GM12878 (cell line): ENCODE results near the gene MGAT5. TPM values are rescaled to one million over a fixed set of nuclear protein-coding genes. Genes with fewer than 3 reads are reported as not detected.

ENCODE experiments used
- ATAC-seq: fragments of 200-7000 bp; cut with Tn5 transposase; 3 replicates; pipeline ENCODE4 v1.9.1; 2020; ENCODE audit warnings: mild to moderate bottlenecking, moderate library complexity
- BruUV-seq: library from RNA; stranded (reverse); fragments of 400-500 nt; replicated peaks from 2 replicates; lab custom pipeline; 2021; lab: Mats Ljungman, UMichigan
- CTCF ChIA-PET: fragments of 300-600 bp; sonication (Branson Sonifier 250); formaldehyde crosslinking; extraction: SDS; loops from one replicate; lab custom pipeline; 2021; ENCODE audit warnings: inconsistent platforms; lab: Yijun Ruan, JAX
- POLR2A ChIA-PET: fragments of 350-600 bp; formaldehyde crosslinking; extraction: SDS; loops from one replicate; lab custom pipeline; 2021; ENCODE audit warnings: inconsistent platforms; lab: Charles Lee
- RAD21 ChIA-PET: fragments of 300-600 bp; sonication (Branson Sonifier 250); formaldehyde crosslinking; loops from one replicate; lab custom pipeline; 2023; ENCODE audit warnings: antibody characterized with exemption; ENCODE audit not compliant: unreplicated experiment; lab: Charles Lee
- SMC1A ChIA-PET: fragments of 300-600 bp; sonication (Branson Sonifier 250); formaldehyde crosslinking; loops from one replicate; lab custom pipeline; 2023; ENCODE audit not compliant: unreplicated experiment, uncharacterized antibody; lab: Charles Lee
- DNase-seq: peaks from one replicate; pipeline ENCODE4 v3.0.0-alpha.2; 2011; ENCODE audit warnings: low read depth, low spot score
- FAIRE-seq: peaks from 3 replicates; lab custom pipeline; 2011; peaks lifted over from hg19 to GRCh38; lab: Jason Lieb, UNC
- H2AFZ ChIP-seq: 2 replicates; pipeline ENCODE4 v1.6.0; 2011; ENCODE audit warnings: low read depth, low read length, control low read depth; ENCODE audit not compliant: control insufficient read depth
- H3K27ac ChIP-seq: 2 replicates; pipeline ENCODE4 v1.5.1; 2011; ENCODE audit warnings: control low read depth; ENCODE audit not compliant: control insufficient read depth, insufficient read depth
- H3K27me3 ChIP-seq, 2 experiments: replicated peaks in 1 of 2; 2 replicates each; pipeline versions ENCODE4 v1.6.0 to v1.6.1; 2011; ENCODE audit warnings: low read length in 1 of 2; ENCODE audit not compliant: control insufficient read depth in 2 of 2, insufficient read depth in 2 of 2
- H3K36me3 ChIP-seq, 2 experiments: 2 replicates each; pipeline ENCODE4 v1.5.1; 2011; ENCODE audit warnings: low read length in 1 of 2; ENCODE audit not compliant: control insufficient read depth in 2 of 2, insufficient read depth in 2 of 2
- H3K4me1 ChIP-seq: 2 replicates; pipeline ENCODE4 v1.6.1; 2011; ENCODE audit warnings: mild to moderate bottlenecking, low read length, moderate library complexity, mixed read lengths; ENCODE audit not compliant: control insufficient read depth, insufficient read depth
- H3K4me2 ChIP-seq: 2 replicates; pipeline ENCODE4 v1.6.0; 2011; ENCODE audit warnings: control low read depth; ENCODE audit not compliant: control insufficient read depth, insufficient read depth
- H3K4me3 ChIP-seq: fragments of 200-600 bp; sonication (generic); 2 replicates; pipeline ENCODE4 v1.5.1; 2016
- H3K79me2 ChIP-seq: 2 replicates; pipeline ENCODE4 v1.6.0; 2011; ENCODE audit warnings: low read length; ENCODE audit not compliant: control insufficient read depth, insufficient read depth
- H3K9ac ChIP-seq: 2 replicates; pipeline ENCODE4 v1.8.0; 2011; ENCODE audit warnings: low read length, control low read depth, mixed read lengths; ENCODE audit not compliant: control insufficient read depth, insufficient read depth
- H3K9me3 ChIP-seq: replicated peaks from 3 replicates; pipeline ENCODE4 v1.5.1; 2011; ENCODE audit warnings: mild to moderate bottlenecking, low read length; ENCODE audit not compliant: control insufficient read depth, insufficient read depth
- H4K20me1 ChIP-seq: 2 replicates; pipeline ENCODE4 v1.6.0; 2011; ENCODE audit not compliant: control insufficient read depth, insufficient read depth
- CBX3 ChIP-seq: fragments of 200-600 bp; sonication (generic); IDR thresholded peaks from 2 replicates; pipeline ENCODE4 v1.6.1; 2016; ENCODE audit warnings: low read depth, borderline replicate concordance
- CREM ChIP-seq: IDR thresholded peaks from 2 replicates; pipeline ENCODE4 v1.6.1; 2014; ENCODE audit warnings: antibody characterized with exemption, low read depth
- FOXM1 ChIP-seq: IDR thresholded peaks from 2 replicates; pipeline ENCODE4 v1.6.1; 2012; ENCODE audit warnings: low read depth, mild to moderate bottlenecking, inconsistent platforms, low read length, moderate library complexity
- MYB ChIP-seq: fragments of 150-350 bp; IDR thresholded peaks from 2 replicates; pipeline ENCODE4 v1.6.1; 2014; ENCODE audit warnings: mild to moderate bottlenecking, low read depth, low read length, borderline replicate concordance
- RB1 ChIP-seq: fragments of 450-650 bp; formaldehyde crosslinking; IDR thresholded peaks from 2 replicates; pipeline ENCODE4 v1.6.1; 2017; ENCODE audit warnings: mild to moderate bottlenecking, borderline replicate concordance
- SREBF1 ChIP-seq: IDR thresholded peaks from 2 replicates; pipeline ENCODE4 v1.6.1; 2012; ENCODE audit warnings: mild to moderate bottlenecking, low read length
- WGBS: methylation state at CpG from one replicate; pipeline ENCODE4 v1.1.6; 2016; ENCODE audit warnings: low lambda C conversion rate; ENCODE audit not compliant: insufficient replicate concordance, insufficient coverage; ENCODE audit errors: missing lambda C conversion rate; 5-methylcytosine and 5-hydroxymethylcytosine counted together
- in situ Hi-C: fragments of 300-500 bp; cut with MboI; formaldehyde crosslinking; loops from 9 replicates; pipeline ENCODE4 v1.14.3; 2018; ENCODE audit warnings: mixed read lengths
- intact Hi-C: fragments of 100-400 bp; cut with micrococcal nuclease; formaldehyde crosslinking; loops from one replicate; pipeline ENCODE4 v1.14.2; 2022; ENCODE audit not compliant: unreplicated experiment
- polyA plus RNA-seq, 11 experiments: library from polyadenylated mRNA; depleted of rRNA in 4 of 11; unstranded in 6 of 11; stranded (reverse) in 5 of 11; fragments of >200 nt; fragmentation: Nextera tagmentation in 4 of 11; fragmentation: Illumina TruSeq in 1 of 11; extraction: Ambion mirVana in 4 of 11; extraction: Trizol in 1 of 11; gene quantifications; 1 replicate in 1 of 11; 2 replicates in 10 of 11; pipeline versions ENCODE4 v1.2.1 to v1.2.3, GENCODE V29; 2011 to 2016; ENCODE audit warnings: inconsistent platforms in 2 of 11, missing spikeins in 2 of 11, low read depth in 1 of 11
- total RNA-seq, 4 experiments: library from RNA; depleted of rRNA in 3 of 4; stranded (reverse); fragments of >200 nt in 3 of 4; fragmentation: Illumina TruSeq in 1 of 4; extraction: Trizol in 1 of 4; gene quantifications; 2 replicates each; pipeline versions ENCODE4 v1.2.1 to v1.2.3, GENCODE V29; 2013 to 2021
- TF ChIP-seq, protein P1 (sequence below): IDR thresholded peaks from 2 replicates; pipeline ENCODE4 v1.6.1; 2012; ENCODE audit warnings: low read length, inconsistent platforms

MGAT5 gene
- total and polyA plus RNA-seq, 10 of the 15 experiments (the other 5 are each of a cell fraction or from before 2014, with no cell fraction given): 4.9 to 104 (median 36.2) TPM

- Histone ChIP-seq H3K27me3 (no peaks in the 10 kb centered on the region), H3K27ac (no peak overlapping the region), H3K4me2 (no peak overlapping the region), H3K79me2 (no peaks in the 10 kb centered on the region; the same call in 1 of the 2 replicates), H2AFZ (no peak overlapping the region), H4K20me1 (no peaks in the 10 kb centered on the region), H3K36me3 (peaks cover 14 to 36% of the 10 kb centered on the region in 2 experiments), H3K4me1 (no peaks in the 10 kb centered on the region), H3K9me3 (no peaks in the 10 kb centered on the region), H3K9ac (no peak overlapping the region), H3K4me3 (no peak overlapping the region)
- FAIRE-seq (no peak), ATAC-seq (no peak), DNase-seq (no peak)
- no TSS peak for BruUV-seq
- ChIA-PET RAD21 (interaction anchor here (1.1 to 2.3 kb wide), 4 partner anchors 13 to 281 kb away, joined by 3 to 5 read pairs (median 4); no protein-coding TSS in a partner anchor), SMC1A (interaction anchor here (0.9 to 1.8 kb wide), 4 partner anchors 11 to 280 kb away, joined by 3 to 10 read pairs (median 4); partner anchors contain the start of gene MGAT5), CTCF (interaction anchor here (0.8 to 1.7 kb wide), 8 partner anchors 11 to 515 kb away, joined by 3 to 11 read pairs (median 4); no protein-coding TSS in a partner anchor), POLR2A (interaction anchor here (0.6 to 0.9 kb wide), 2 partner anchors 28 to 548 kb away, joined by 3 read pairs; no protein-coding TSS in a partner anchor)
- intact Hi-C loops: no loop called here
- 97% methylated on average over 2 of the region's 2 CpGs for WGBS
- TF ChIP-seq, protein P1, sequence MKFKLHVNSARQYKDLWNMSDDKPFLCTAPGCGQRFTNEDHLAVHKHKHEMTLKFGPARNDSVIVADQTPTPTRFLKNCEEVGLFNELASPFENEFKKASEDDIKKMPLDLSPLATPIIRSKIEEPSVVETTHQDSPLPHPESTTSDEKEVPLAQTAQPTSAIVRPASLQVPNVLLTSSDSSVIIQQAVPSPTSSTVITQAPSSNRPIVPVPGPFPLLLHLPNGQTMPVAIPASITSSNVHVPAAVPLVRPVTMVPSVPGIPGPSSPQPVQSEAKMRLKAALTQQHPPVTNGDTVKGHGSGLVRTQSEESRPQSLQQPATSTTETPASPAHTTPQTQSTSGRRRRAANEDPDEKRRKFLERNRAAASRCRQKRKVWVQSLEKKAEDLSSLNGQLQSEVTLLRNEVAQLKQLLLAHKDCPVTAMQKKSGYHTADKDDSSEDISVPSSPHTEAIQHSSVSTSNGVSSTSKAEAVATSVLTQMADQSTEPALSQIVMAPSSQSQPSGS: no peak
- no peak for TF ChIP-seq CREM
- TF ChIP-seq MYB: no peak
- TF ChIP-seq FOXM1: no peak
- TF ChIP-seq CBX3: no peak
- TF ChIP-seq RB1: no peak
- TF ChIP-seq SREBF1: no peak
- in situ Hi-C loops: no loop called here
Observed at GRCh38 chr2:134399096-134399495, 145.2 kb downstream of the MGAT5 start.
